ENCODE data around the gene PLA2G6. TPM values are rescaled to one million over a fixed set of nuclear protein-coding genes. Genes with fewer than 3 reads are reported as not detected.
A peak's percentile ranks its signal among the peaks of the same experiment; 100 is the strongest.

The PLA2G6 gene
- total and polyA plus RNA-seq, 9 of the 15 experiments (the other 6 are each of a cell fraction or from before 2014, with no cell fraction given) = 0.11 to 12.2 (median 9.7) TPM

- H3K4me1 ChIP-seq (replicated peaks in 1 of 2; ENCODE audit: control insufficient read depth in 2 of 2, insufficient read depth in 2 of 2, low read length in 2 of 2) = peaks cover 21 to 30% of the 10 kb centered on the region in 2 experiments; a peak in 4 of 5 replicates
- H3K4me3 ChIP-seq = no peak overlapping the region
- WGBS (ENCODE audit: insufficient coverage, low coverage, missing lambda C conversion rate) = 64% methylated on average over 8 of the region's 11 CpGs
- TF ChIP-seq FOXJ2 (tag; IDR thresholded peaks at IDR 0.05) (no peak), ID3 (CRISPR knock-in tag; IDR thresholded peaks at IDR 0.05) (no peak), ID3 (tag; IDR thresholded peaks at IDR 0.05) (no peak), TCF7L2 (IDR thresholded peaks at IDR 0.05; ENCODE audit: low read depth, low read length) (no peak)
- FAIRE-seq = no peak
- no peaks in the 10 kb centered on the region for H3K9me1 ChIP-seq (ENCODE audit: control insufficient read depth, insufficient read depth, low read length)
- peak overlapping the region in 1 of 2 experiments; percentile 26; a peak in 1 of 4 replicates for H3K9ac ChIP-seq (ENCODE audit: insufficient read depth in 1 of 2, low read depth in 2 of 2, low read length in 2 of 2)
- no peak overlapping the region for H2AFZ ChIP-seq (ENCODE audit: low read depth, low read length)
- in situ Hi-C loops (cut with MboI) = no loop called here
- ATAC-seq = no peak
- no peak overlapping the region for H3K4me2 ChIP-seq (ENCODE audit: insufficient read depth, low read length)
- H3K79me2 ChIP-seq (ENCODE audit: control insufficient read depth, insufficient read depth, low read length) = no peaks in the 10 kb centered on the region
- no peak overlapping the region for H3K27ac ChIP-seq (ENCODE audit: extremely low read depth, low read depth, low read length)
- ChIA-PET CTCF (ENCODE audit: low intra/inter-chr PET ratio) (no interaction called here), POLR2A (no interaction called here)
- H3K9me3 ChIP-seq (replicated peaks; ENCODE audit: control insufficient read depth, insufficient read depth, low read depth, low read length) = no peaks in the 10 kb centered on the region
- H3K27me3 ChIP-seq (ENCODE audit: control insufficient read depth in 2 of 2, insufficient read depth in 2 of 2, low read length in 2 of 2) = no peaks in the 10 kb centered on the region
- intact Hi-C loops (cut with micrococcal nuclease) = no loop called here
- H3K36me3 ChIP-seq (ENCODE audit: control insufficient read depth, insufficient read depth, low read length) = no peaks in the 10 kb centered on the region
- DNase-seq (ENCODE audit: extremely low read depth in 1 of 4, low spot score in 3 of 4) = no peak
- H4K20me1 ChIP-seq (replicated peaks; ENCODE audit: control insufficient read depth, insufficient read depth, low read length) = 0 out of 2 replicates have a peak, but pooled peaks cover 3% of the 10 kb centered on the region
- no TSS peak for BruUV-seq (replicated peaks)
These were observed 41.7 kb downstream of the PLA2G6 start for GRCh38 chr22:38139901-38140300.

DNA sequence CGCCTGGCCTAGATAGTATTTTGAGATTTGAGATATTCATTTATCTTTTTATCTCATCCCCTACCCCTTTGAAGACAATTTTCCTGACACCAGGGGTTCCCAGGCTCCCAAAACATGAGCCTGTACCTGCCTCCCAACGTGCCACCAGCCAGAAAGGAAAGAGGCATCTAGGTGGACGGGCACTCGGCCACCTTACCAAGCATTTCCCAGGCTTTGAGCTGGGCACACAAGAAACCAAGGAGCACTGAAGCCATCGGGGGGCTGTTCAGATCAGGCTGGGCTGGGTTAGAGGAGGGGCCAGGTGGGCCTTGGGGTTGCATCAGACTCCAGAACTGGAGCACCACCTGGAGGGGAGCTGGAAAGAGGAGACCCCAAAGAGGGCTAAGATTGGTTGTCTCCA, 42.7 kb downstream of the PLA2G6 start:
- ChIA-PET POLR2A (interaction anchor here (0.5 kb wide), 1 partner anchor 54 kb away, joined by 3 read pairs; no protein-coding TSS in a partner anchor), CTCF (ENCODE audit: low intra/inter-chr PET ratio) (no interaction called here)
- no peak for ATAC-seq
- H2AFZ ChIP-seq (ENCODE audit: low read depth, low read length) = no peak overlapping the region
- no peaks in the 10 kb centered on the region for H3K27me3 ChIP-seq (ENCODE audit: control insufficient read depth in 2 of 2, insufficient read depth in 2 of 2, low read length in 2 of 2)
- intact Hi-C loops (cut with micrococcal nuclease) (no loop called here), in situ Hi-C loops (cut with MboI) (no loop called here)
- H3K9me1 ChIP-seq (ENCODE audit: control insufficient read depth, insufficient read depth, low read length) = no peaks in the 10 kb centered on the region
- H3K4me1 ChIP-seq (replicated peaks in 1 of 2; ENCODE audit: control insufficient read depth in 2 of 2, insufficient read depth in 2 of 2, low read length in 2 of 2) = peaks cover 20 to 27% of the 10 kb centered on the region in 2 experiments; a peak in 4 of 5 replicates
- DNase-seq (ENCODE audit: extremely low read depth in 1 of 4, low spot score in 3 of 4) = no peak
- H3K9me3 ChIP-seq (replicated peaks; ENCODE audit: control insufficient read depth, insufficient read depth, low read depth, low read length) = no peaks in the 10 kb centered on the region
- no TSS peak for BruUV-seq (replicated peaks)
- 60% methylated on average over 3 of the region's 5 CpGs for WGBS (ENCODE audit: insufficient coverage, low coverage, missing lambda C conversion rate)
- H3K79me2 ChIP-seq (ENCODE audit: control insufficient read depth, insufficient read depth, low read length) = no peaks in the 10 kb centered on the region
- FAIRE-seq = no peak
- H3K9ac ChIP-seq (ENCODE audit: insufficient read depth in 1 of 2, low read depth in 2 of 2, low read length in 2 of 2) = no peak overlapping the region
- H4K20me1 ChIP-seq (replicated peaks; ENCODE audit: control insufficient read depth, insufficient read depth, low read length) = 0 out of 2 replicates have a peak, but pooled peaks cover 3% of the 10 kb centered on the region
- no peak overlapping the region for H3K4me3 ChIP-seq
- H3K36me3 ChIP-seq (ENCODE audit: control insufficient read depth, insufficient read depth, low read length) = no peaks in the 10 kb centered on the region
- H3K27ac ChIP-seq (ENCODE audit: extremely low read depth, low read depth, low read length) = no peak overlapping the region
- no peak overlapping the region for H3K4me2 ChIP-seq (ENCODE audit: insufficient read depth, low read length)
- TF ChIP-seq FOXP1 (CRISPR knock-in tag; IDR thresholded peaks at IDR 0.05) (no peak), CREM (IDR thresholded peaks at IDR 0.05; ENCODE audit: low read depth) (no peak), CHD2 (IDR thresholded peaks at IDR 0.05; ENCODE audit: low read depth, low read length) (no peak), ATF7 (IDR thresholded peaks at IDR 0.05) (no peak), DACH1 (IDR thresholded peaks at IDR 0.05; ENCODE audit: partially characterized antibody) (no peak), CCNT2 (IDR thresholded peaks at IDR 0.05; ENCODE audit: borderline replicate concordance, extremely low read depth, insufficient read length, low read depth, low read length) (no peak), ZNF143 (CRISPR knock-in tag; IDR thresholded peaks at IDR 0.05) (no peak), ZNF586 (CRISPR knock-in tag; conservative IDR thresholded peaks at IDR 0.05) (no peak), SRSF9 (IDR thresholded peaks at IDR 0.05; ENCODE audit: borderline replicate concordance, low read depth, low read length) (no peak), KAT2B (IDR thresholded peaks at IDR 0.05; ENCODE audit: low read depth, low read length) (no peak), ETV6 (IDR thresholded peaks at IDR 0.05; ENCODE audit: borderline replicate concordance in 1 of 2, low read depth in 2 of 2, low read length in 1 of 2) (no peak), ETV6 (CRISPR knock-in tag; IDR thresholded peaks at IDR 0.05; ENCODE audit: borderline replicate concordance) (no peak)
- TF ChIP-seq, protein P1, sequence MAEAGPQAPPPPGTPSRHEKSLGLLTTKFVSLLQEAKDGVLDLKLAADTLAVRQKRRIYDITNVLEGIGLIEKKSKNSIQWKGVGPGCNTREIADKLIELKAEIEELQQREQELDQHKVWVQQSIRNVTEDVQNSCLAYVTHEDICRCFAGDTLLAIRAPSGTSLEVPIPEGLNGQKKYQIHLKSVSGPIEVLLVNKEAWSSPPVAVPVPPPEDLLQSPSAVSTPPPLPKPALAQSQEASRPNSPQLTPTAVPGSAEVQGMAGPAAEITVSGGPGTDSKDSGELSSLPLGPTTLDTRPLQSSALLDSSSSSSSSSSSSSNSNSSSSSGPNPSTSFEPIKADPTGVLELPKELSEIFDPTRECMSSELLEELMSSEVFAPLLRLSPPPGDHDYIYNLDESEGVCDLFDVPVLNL (CRISPR knock-in tag; IDR thresholded peaks at IDR 0.05; ENCODE audit: low read depth) = no peak

Data from K562 (cell line).